H54 (cell line): ENCODE measurements around the gene SLMAP.

Experiments used
- DNase-seq: peaks from one replicate; pipeline ENCODE4 v3.0.0; 2011; ENCODE audit warnings: low spot score, mixed read lengths; ENCODE audit not compliant: insufficient read length
- FAIRE-seq: peaks from 3 replicates; lab custom pipeline; 2011; peaks lifted over from hg19 to GRCh38; lab: Jason Lieb, UNC
- POLR2A ChIP-seq: IDR thresholded peaks from 2 replicates; pipeline ENCODE4 v1.6.1; 2011; ENCODE audit warnings: low read depth, mild to moderate bottlenecking, low read length

SLMAP gene

DNA sequence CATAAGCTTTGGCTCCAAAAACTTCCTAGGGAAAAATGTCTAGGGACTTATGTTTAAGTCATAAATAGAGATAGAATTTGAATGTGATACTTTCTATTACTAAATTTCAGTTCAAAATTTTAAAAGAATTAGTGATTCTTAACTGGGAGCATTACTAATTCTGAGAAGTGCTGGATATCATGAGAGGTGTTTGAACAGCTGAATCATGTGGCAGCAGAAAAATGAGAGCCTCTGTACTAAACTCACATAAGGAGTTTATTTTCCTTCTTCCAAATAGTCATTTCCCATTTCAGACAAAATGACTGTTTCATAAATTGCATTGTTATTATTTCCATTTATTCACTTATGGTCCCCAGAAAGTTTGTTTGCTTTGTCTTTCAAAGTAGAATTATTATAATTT lies 62.7 kb downstream of the SLMAP start:
- FAIRE-seq, result no peak
- no peak for TF ChIP-seq POLR2A
- DNase-seq, result no peak

DNA sequence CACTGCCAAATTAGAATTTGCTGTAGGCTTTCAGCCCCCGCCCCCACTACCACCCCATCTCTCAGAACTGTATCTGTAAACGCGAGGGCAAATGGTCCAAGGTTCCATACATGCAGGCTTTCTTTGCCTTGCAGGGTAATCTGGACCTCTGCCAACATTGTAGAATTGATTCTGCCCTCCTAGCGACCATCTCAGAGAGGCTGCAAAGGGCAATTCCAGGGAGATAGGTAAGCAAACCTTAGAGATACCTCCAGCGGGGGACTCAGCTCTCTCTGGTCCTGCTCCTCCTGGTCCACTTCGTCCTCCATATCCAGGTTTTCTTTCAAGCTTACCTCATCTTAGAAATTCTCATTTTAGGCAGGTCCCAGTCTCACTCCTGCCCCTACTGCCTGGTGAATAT lies 64.4 kb downstream of the SLMAP start:
- TF ChIP-seq POLR2A, result no peak
- FAIRE-seq (no peak), DNase-seq (no peak)

- no peak for DNase-seq
- no peak for FAIRE-seq
- TF ChIP-seq POLR2A, result no peak
Measured at GRCh38 chr3:57821765-57822164, 65.7 kb downstream of the SLMAP start.

DNA sequence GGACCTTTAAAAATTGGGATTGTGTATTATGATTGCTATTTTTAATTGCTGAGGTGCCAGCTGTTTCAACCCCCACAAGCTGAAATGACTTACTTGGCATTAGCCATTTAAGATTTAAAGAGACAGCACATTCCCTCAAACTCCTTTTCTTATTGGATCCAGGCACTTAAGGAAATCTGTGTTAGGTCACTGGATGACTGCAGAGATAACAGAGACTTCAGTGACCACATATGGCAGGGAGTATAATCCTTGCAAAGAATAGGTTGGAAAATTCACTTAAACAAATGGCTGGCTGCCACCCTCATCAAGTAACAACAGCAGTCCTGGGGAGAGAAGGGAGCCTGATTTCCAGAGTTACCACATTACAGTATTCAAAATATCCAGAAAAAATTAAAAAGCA lies 66.6 kb downstream of the SLMAP start:
- DNase-seq, result no peak
- peak; percentile 79 for FAIRE-seq
- no peak for TF ChIP-seq POLR2A

- DNase-seq, result no peak
- TF ChIP-seq POLR2A, result no peak
- no peak for FAIRE-seq
Measured at GRCh38 chr3:57825116-57825515, 69.0 kb downstream of the SLMAP start.

- no peak for TF ChIP-seq POLR2A
- DNase-seq (no peak), FAIRE-seq (peak; percentile 6)
Measured at GRCh38 chr3:57826245-57826951, 70.3 kb downstream of the SLMAP start.

DNA sequence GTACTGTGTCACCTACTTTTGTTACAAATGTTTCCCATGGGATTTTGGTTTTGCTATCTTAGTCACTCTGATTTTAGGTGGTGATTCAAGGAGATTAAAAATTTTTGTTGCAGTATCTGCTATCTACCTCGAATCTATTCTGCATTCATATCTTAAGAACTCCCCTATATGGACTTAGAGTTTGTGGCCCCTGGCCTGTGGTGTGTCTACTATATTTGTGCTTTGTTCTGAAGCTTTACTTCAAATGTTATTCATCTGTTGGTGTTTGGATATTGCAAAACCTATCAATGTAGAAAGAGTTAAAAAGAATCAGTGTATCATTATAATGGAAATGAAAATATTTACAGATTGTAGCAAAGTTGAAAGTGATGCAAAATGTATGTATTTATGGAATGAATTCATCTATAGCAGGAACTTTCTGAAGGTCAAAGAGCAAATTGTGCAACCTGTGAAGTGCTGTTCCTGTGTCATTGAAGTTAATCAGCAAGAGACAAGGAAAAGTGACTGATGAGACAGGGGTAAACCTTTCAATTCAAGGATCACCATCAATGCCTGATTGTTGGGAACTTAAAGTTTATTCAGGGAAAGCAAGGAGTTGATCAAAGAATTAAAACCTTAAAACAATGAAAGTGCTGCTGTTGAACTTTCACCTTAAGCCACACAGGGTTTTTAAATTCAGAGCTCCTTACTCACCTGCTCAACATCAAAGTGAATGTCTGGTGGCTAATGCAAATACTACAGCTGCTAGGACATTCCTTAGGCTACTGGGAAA lies 71.0 kb downstream of the SLMAP start:
- DNase-seq (no peak), FAIRE-seq (peak; percentile 78)
- no peak for TF ChIP-seq POLR2A

DNA sequence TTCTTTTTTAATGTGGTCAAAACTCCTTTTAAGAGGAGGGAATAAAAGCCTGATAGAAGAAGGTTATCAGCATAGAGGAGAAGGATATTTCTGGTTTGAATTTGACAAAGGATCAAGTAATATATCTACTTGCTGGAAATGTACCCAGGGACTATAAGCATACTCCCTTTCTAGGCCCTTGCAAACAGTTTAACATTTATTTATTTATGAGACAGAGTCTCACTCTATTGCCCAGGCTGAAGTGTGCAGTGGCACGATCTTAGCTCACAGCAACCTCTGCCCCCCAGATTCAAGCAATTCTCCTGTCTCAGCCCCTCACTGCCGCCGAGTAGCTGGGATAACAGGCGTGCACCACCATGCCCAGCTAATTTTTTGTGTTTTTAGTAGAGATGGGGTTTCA lies 71.6 kb downstream of the SLMAP start:
- no peak for FAIRE-seq
- no peak for DNase-seq
- TF ChIP-seq POLR2A, result no peak

GRCh38 chr3:57832486-57832885 lies 76.4 kb downstream of the SLMAP start:
- TF ChIP-seq POLR2A, result no peak
- no peak for FAIRE-seq
- DNase-seq, result no peak

GRCh38 chr3:57832900-57833313 lies 76.8 kb downstream of the SLMAP start:
- TF ChIP-seq POLR2A, result no peak
- DNase-seq, result no peak
- FAIRE-seq, result no peak

GRCh38 chr3:57833763-57834162 lies 77.7 kb downstream of the SLMAP start:
- FAIRE-seq (no peak), DNase-seq (no peak)
- no peak for TF ChIP-seq POLR2A

DNA sequence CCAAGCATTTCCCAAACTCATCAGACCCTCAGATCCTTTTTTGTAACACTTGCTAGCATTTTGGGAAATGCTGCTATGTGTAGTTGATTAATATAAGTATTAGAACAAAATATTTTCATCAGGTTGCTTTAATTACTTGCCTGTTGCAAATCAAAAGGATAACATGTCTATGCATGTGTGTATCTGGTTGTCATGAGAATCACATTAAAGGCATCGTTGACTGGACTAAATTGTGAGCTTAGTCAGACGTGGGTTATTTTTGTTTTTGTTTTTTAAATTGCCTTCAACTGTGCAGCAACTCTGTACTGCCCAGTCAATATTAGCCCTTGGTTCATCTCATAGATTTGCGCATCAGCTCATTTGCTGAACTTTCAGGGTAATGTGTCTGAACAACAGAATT lies 81.6 kb downstream of the SLMAP start:
- no peak for TF ChIP-seq POLR2A
- FAIRE-seq (no peak), DNase-seq (no peak)

- no peak for DNase-seq
- no peak for TF ChIP-seq POLR2A
- no peak for FAIRE-seq
Measured at GRCh38 chr3:57838627-57839026, 82.5 kb downstream of the SLMAP start.

- TF ChIP-seq POLR2A, result no peak
- no peak for FAIRE-seq
- DNase-seq, result no peak
Measured at GRCh38 chr3:57840473-57840872, 84.4 kb downstream of the SLMAP start.

GRCh38 chr3:57841818-57842217 lies 85.7 kb downstream of the SLMAP start:
- FAIRE-seq (no peak), DNase-seq (no peak)
- no peak for TF ChIP-seq POLR2A
